ENCODE measurements around the gene TBC1D22A.

DNA sequence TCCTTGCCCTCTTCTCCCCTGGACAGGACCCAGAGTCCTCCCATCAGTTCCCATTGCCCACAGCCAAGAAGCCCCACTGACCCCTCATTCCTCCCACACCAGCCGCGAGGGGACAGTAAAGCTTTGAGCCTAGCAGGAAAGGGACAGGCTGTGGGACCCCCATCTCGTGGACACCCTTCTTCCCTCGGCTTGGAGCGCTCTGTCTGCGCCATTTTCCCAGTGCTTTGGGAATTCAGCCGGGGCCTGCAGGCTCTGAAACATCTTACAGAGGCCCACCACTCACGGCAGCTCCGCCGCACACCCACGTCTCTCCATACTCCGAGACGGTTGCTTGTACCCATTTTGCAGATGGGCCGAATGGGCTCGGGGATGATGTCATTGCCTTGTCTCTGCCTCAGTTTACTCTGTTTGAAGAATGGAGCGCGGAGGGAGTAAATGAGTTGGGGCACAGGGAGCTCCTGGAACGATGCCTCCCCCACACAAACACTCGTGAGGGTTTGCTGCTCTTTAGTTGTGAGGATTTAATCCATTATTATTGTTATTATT lies 447.7 kb downstream of the TBC1D22A start:
- TF ChIP-seq EP300 (IDR thresholded peaks at IDR 0.05) (no peak), POLR2A (IDR thresholded peaks at IDR 0.05) (no peak)
- TF ChIP-seq, protein P1, sequence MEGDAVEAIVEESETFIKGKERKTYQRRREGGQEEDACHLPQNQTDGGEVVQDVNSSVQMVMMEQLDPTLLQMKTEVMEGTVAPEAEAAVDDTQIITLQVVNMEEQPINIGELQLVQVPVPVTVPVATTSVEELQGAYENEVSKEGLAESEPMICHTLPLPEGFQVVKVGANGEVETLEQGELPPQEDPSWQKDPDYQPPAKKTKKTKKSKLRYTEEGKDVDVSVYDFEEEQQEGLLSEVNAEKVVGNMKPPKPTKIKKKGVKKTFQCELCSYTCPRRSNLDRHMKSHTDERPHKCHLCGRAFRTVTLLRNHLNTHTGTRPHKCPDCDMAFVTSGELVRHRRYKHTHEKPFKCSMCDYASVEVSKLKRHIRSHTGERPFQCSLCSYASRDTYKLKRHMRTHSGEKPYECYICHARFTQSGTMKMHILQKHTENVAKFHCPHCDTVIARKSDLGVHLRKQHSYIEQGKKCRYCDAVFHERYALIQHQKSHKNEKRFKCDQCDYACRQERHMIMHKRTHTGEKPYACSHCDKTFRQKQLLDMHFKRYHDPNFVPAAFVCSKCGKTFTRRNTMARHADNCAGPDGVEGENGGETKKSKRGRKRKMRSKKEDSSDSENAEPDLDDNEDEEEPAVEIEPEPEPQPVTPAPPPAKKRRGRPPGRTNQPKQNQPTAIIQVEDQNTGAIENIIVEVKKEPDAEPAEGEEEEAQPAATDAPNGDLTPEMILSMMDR (IDR thresholded peaks at IDR 0.05), result no peak

Measured in ovary (tissue), 3 donors.